Measurements from ENCODE around the gene PPP1R1A. TPM values are rescaled to one million over a fixed set of nuclear protein-coding genes. Genes with fewer than 3 reads are reported as not detected.

Gene PPP1R1A
- total RNA-seq, 2 experiments from 2014 or later, result not detected

GRCh38 chr12:54612225-54612750, 23.8 kb upstream of the PPP1R1A start:
- DNase-seq (no peak), ATAC-seq (no peak)
- Mint-ChIP-seq H3K36me3 (no peaks in the 10 kb centered on the region), H3K27ac (no peak overlapping the region), H3K9me3 (ENCODE audit: low read depth) (no peaks in the 10 kb centered on the region), H3K27me3 (peaks cover 36% of the 10 kb centered on the region), H3K4me1 (no peaks in the 10 kb centered on the region), H3K4me3 (no peak overlapping the region)
- CTCF ChIA-PET, result no interaction called here

GRCh38 chr12:54611715-54612149, 23.3 kb upstream of the PPP1R1A start:
- DNase-seq (no peak), ATAC-seq (no peak)
- Mint-ChIP-seq H3K4me1 (no peaks in the 10 kb centered on the region), H3K9me3 (ENCODE audit: low read depth) (no peaks in the 10 kb centered on the region), H3K4me3 (no peak overlapping the region), H3K27ac (no peak overlapping the region), H3K36me3 (no peaks in the 10 kb centered on the region), H3K27me3 (peaks cover 32% of the 10 kb centered on the region)
- CTCF ChIA-PET, result no interaction called here

GRCh38 chr12:54608769-54609168, 20.3 kb upstream of the PPP1R1A start:
- Mint-ChIP-seq H3K27ac (no peak overlapping the region), H3K4me1 (no peaks in the 10 kb centered on the region), H3K4me3 (no peak overlapping the region), H3K27me3 (peaks cover 13% of the 10 kb centered on the region), H3K9me3 (ENCODE audit: low read depth) (no peaks in the 10 kb centered on the region), H3K36me3 (no peaks in the 10 kb centered on the region)
- ATAC-seq, result no peak
- CTCF ChIA-PET, result interaction anchor here (1.4 to 2.1 kb wide), 2 partner anchors 12 to 14 kb away, joined by 5 to 8 read pairs; no protein-coding TSS in a partner anchor
- DNase-seq, result no peak

GRCh38 chr12:54608156-54608555, 19.7 kb upstream of the PPP1R1A start:
- ATAC-seq (no peak), DNase-seq (no peak)
- H3K27ac Mint-ChIP-seq, result no peak overlapping the region
- H3K27me3 Mint-ChIP-seq, result peaks cover 13% of the 10 kb centered on the region
- no peaks in the 10 kb centered on the region for H3K36me3 Mint-ChIP-seq
- H3K9me3 Mint-ChIP-seq (ENCODE audit: low read depth), result no peaks in the 10 kb centered on the region
- no peak overlapping the region for H3K4me3 Mint-ChIP-seq
- CTCF ChIA-PET, result interaction anchor here (1.4 kb wide), 1 partner anchor 14 kb away, joined by 5 read pairs; no protein-coding TSS in a partner anchor
- H3K4me1 Mint-ChIP-seq, result peaks cover 2% of the 10 kb centered on the region

GRCh38 chr12:54606556-54606955, 18.1 kb upstream of the PPP1R1A start:
- Mint-ChIP-seq H3K27me3 (peaks cover 13% of the 10 kb centered on the region), H3K4me3 (no peak overlapping the region), H3K27ac (no peak overlapping the region), H3K4me1 (peaks cover 4% of the 10 kb centered on the region), H3K36me3 (no peaks in the 10 kb centered on the region), H3K9me3 (ENCODE audit: low read depth) (no peaks in the 10 kb centered on the region)
- DNase-seq, result no peak
- no peak for ATAC-seq
- CTCF ChIA-PET, result interaction anchor here (1.1 to 2.2 kb wide), 3 partner anchors 10 to 17 kb away, joined by 3 to 11 read pairs (median 4); no protein-coding TSS in a partner anchor

- Mint-ChIP-seq H3K27ac (no peak overlapping the region), H3K36me3 (no peaks in the 10 kb centered on the region), H3K27me3 (peaks cover 13% of the 10 kb centered on the region), H3K4me1 (peaks cover 4% of the 10 kb centered on the region), H3K9me3 (ENCODE audit: low read depth) (no peaks in the 10 kb centered on the region), H3K4me3 (no peak overlapping the region)
- ATAC-seq (no peak), DNase-seq (no peak)
- CTCF ChIA-PET, result interaction anchor here (0.6 to 2.2 kb wide), 4 partner anchors 9 to 467 kb away, joined by 3 to 11 read pairs (median 4); no protein-coding TSS in a partner anchor
These were observed 16.9 kb upstream of the PPP1R1A start for GRCh38 chr12:54605138-54605970.

GRCh38 chr12:54604436-54604835, 16.0 kb upstream of the PPP1R1A start:
- DNase-seq (no peak), ATAC-seq (no peak)
- CTCF ChIA-PET, result interaction anchor here (1.0 to 1.6 kb wide), 2 partner anchors 9 to 468 kb away, joined by 3 to 4 read pairs; no protein-coding TSS in a partner anchor
- Mint-ChIP-seq H3K36me3 (no peaks in the 10 kb centered on the region), H3K27me3 (peaks cover 21% of the 10 kb centered on the region), H3K9me3 (ENCODE audit: low read depth) (no peaks in the 10 kb centered on the region), H3K4me3 (no peak overlapping the region), H3K27ac (no peak overlapping the region), H3K4me1 (peaks cover 4% of the 10 kb centered on the region)

GRCh38 chr12:54603872-54604271, 15.4 kb upstream of the PPP1R1A start:
- Mint-ChIP-seq H3K27me3 (peaks cover 23% of the 10 kb centered on the region), H3K4me1 (peaks cover 4% of the 10 kb centered on the region), H3K36me3 (no peaks in the 10 kb centered on the region), H3K27ac (no peak overlapping the region), H3K9me3 (ENCODE audit: low read depth) (no peaks in the 10 kb centered on the region), H3K4me3 (no peak overlapping the region)
- CTCF ChIA-PET, result interaction anchor here (1.0 to 1.6 kb wide), 2 partner anchors 8 to 468 kb away, joined by 3 to 4 read pairs; no protein-coding TSS in a partner anchor
- ATAC-seq, result no peak
- no peak for DNase-seq

GRCh38 chr12:54603173-54603814, 14.8 kb upstream of the PPP1R1A start:
- DNase-seq (peak; percentile 81), ATAC-seq (peak; percentile 90)
- Mint-ChIP-seq H3K9me3 (ENCODE audit: low read depth) (no peaks in the 10 kb centered on the region), H3K36me3 (no peaks in the 10 kb centered on the region), H3K27ac (no peak overlapping the region), H3K27me3 (peaks cover 20% of the 10 kb centered on the region), H3K4me1 (peaks cover 4% of the 10 kb centered on the region), H3K4me3 (no peak overlapping the region)
- CTCF ChIA-PET, result no interaction called here

- DNase-seq, result no peak
- peaks cover 4% of the 10 kb centered on the region for H3K4me1 Mint-ChIP-seq
- no peak overlapping the region for H3K4me3 Mint-ChIP-seq
- H3K27me3 Mint-ChIP-seq, result peaks cover 18% of the 10 kb centered on the region
- no peaks in the 10 kb centered on the region for H3K36me3 Mint-ChIP-seq
- no peak overlapping the region for H3K27ac Mint-ChIP-seq
- CTCF ChIA-PET, result interaction anchor here (3.6 kb wide), 1 partner anchor 23 kb away, joined by 14 read pairs; no protein-coding TSS in a partner anchor
- ATAC-seq, result no peak
- no peaks in the 10 kb centered on the region for H3K9me3 Mint-ChIP-seq (ENCODE audit: low read depth)
These were observed 14.2 kb upstream of the PPP1R1A start for GRCh38 chr12:54602661-54603060.

GRCh38 chr12:54601841-54602240, 13.4 kb upstream of the PPP1R1A start:
- no peaks in the 10 kb centered on the region for H3K9me3 Mint-ChIP-seq (ENCODE audit: low read depth)
- no peaks in the 10 kb centered on the region for H3K36me3 Mint-ChIP-seq
- H3K4me1 Mint-ChIP-seq, result peaks cover 4% of the 10 kb centered on the region
- DNase-seq (no peak), ATAC-seq (no peak)
- no peak overlapping the region for H3K27ac Mint-ChIP-seq
- CTCF ChIA-PET, result interaction anchor here (3.6 kb wide), 1 partner anchor 22 kb away, joined by 14 read pairs; no protein-coding TSS in a partner anchor
- H3K27me3 Mint-ChIP-seq, result peaks cover 13% of the 10 kb centered on the region
- H3K4me3 Mint-ChIP-seq, result no peak overlapping the region

GRCh38 chr12:54598970-54599369, 10.5 kb upstream of the PPP1R1A start:
- Mint-ChIP-seq H3K27me3 (peaks cover 20% of the 10 kb centered on the region), H3K4me3 (no peak overlapping the region), H3K4me1 (peaks cover 4% of the 10 kb centered on the region), H3K9me3 (ENCODE audit: low read depth) (no peaks in the 10 kb centered on the region), H3K27ac (no peak overlapping the region), H3K36me3 (no peaks in the 10 kb centered on the region)
- ATAC-seq (no peak), DNase-seq (no peak)
- CTCF ChIA-PET, result interaction anchor here (3.6 to 3.9 kb wide), 2 partner anchors 19 to 20 kb away, joined by 14 to 29 read pairs; no protein-coding TSS in a partner anchor

GRCh38 chr12:54596526-54596946, 8.1 kb upstream of the PPP1R1A start:
- Mint-ChIP-seq H3K4me3 (no peak overlapping the region), H3K27me3 (peaks cover 25% of the 10 kb centered on the region), H3K9me3 (ENCODE audit: low read depth) (no peaks in the 10 kb centered on the region), H3K36me3 (no peaks in the 10 kb centered on the region), H3K27ac (no peak overlapping the region), H3K4me1 (no peaks in the 10 kb centered on the region)
- CTCF ChIA-PET, result interaction anchor here (1.1 to 3.9 kb wide), 6 partner anchors 8 to 475 kb away, joined by 3 to 29 read pairs (median 9); no protein-coding TSS in a partner anchor
- DNase-seq, result peak; percentile 63
- peak; percentile 64 for ATAC-seq
